GM12801 (cell line): ENCODE measurements around the gene NFIB.

Experiments
- TF ChIP-seq, protein P1 (sequence below): IDR thresholded peaks from one replicate; pipeline ENCODE4 v1.5.1; 2011; ENCODE audit warnings: control low read depth; ENCODE audit not compliant: insufficient read length; ENCODE audit errors: extremely low read depth

The NFIB gene

DNA sequence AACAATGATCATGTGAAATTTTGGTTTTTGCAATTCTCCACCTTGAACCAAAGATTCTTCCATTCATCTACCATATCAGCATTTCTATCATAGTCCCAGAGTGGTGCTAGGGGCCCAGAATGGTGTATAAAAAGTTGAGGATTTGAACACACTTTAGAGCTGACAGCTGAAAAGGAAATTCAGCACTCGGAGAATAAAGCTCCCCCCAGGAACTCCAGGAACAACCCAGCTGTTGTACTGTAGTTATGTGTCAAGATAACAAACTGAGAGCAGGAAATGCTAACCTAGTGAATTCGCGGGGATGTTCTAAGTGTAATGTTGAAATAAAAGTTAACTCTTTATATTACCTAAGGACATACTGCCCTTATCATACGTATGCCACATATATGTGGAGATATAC, 216.7 kb downstream of the NFIB start:
- TF ChIP-seq, protein P1, sequence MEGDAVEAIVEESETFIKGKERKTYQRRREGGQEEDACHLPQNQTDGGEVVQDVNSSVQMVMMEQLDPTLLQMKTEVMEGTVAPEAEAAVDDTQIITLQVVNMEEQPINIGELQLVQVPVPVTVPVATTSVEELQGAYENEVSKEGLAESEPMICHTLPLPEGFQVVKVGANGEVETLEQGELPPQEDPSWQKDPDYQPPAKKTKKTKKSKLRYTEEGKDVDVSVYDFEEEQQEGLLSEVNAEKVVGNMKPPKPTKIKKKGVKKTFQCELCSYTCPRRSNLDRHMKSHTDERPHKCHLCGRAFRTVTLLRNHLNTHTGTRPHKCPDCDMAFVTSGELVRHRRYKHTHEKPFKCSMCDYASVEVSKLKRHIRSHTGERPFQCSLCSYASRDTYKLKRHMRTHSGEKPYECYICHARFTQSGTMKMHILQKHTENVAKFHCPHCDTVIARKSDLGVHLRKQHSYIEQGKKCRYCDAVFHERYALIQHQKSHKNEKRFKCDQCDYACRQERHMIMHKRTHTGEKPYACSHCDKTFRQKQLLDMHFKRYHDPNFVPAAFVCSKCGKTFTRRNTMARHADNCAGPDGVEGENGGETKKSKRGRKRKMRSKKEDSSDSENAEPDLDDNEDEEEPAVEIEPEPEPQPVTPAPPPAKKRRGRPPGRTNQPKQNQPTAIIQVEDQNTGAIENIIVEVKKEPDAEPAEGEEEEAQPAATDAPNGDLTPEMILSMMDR, result no peak

DNA sequence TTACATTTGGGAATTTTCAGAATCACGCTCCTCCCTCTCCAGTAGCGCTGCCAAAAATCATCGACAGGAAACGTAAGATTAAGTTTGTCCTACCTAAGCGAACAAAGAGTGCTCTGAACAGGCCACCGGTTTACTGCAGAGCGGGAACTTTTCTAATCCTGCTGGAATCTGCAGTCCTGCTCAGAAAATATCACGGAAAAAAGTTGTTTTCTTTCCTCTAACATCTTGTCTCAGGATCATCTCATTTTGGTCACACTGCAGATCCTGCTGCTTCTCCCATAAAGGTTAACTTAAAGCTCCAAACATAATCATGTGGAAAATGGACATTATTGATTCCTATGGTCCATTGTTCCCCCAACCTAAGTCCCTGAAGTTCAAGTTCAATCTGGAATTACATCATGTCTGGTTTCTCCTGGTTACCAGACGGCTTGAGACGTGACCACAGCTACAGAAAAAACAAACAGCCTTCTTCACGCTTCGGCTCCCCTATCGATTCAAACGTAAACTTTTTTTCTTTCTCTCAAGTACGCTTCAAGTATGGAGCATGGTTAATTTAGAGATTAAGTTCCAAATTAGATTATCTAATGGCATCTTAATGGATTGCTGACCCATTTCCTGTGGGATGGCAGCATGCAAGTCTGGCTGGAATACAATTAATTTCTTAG, 217.6 kb downstream of the NFIB start:
- TF ChIP-seq, protein P1, result no peak

DNA sequence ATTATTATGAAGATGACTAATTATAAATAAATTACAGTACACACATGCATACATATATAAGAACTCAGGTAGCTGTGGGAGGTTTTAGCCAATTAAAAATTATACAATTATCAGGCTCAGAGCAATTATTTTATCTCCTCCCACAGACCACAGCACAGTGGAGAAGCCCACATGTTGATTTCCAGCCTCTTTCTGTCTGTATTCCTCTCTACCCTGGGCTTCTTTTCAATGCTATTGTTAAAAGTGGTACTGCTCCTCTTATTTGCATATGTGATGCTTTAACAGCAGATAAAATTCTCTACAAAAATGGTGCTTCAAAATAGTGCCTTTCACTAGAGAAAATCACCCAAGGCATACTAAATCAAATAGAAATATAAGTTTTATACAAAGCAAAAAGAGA, 218.7 kb downstream of the NFIB start:
- TF ChIP-seq, protein P1, result no peak

DNA sequence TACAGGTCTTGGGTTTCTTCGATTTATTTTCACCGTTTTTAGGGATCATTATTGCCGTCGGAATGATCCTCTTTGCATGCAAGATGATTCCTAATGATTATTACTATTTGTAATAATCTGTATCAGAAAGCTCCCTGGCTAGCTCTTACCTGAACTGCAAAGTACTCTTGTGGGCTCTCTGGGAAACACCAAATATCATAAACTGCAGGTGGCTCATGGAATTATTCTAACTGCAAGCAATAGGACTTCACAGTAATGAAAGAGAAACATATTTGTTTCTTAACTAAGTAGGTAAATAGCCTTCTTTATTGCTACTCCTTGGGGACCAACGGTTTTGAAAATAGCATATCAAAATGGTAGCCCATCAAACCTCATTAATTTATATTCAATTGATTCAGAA, 219.4 kb downstream of the NFIB start:
- TF ChIP-seq, protein P1, result no peak

DNA sequence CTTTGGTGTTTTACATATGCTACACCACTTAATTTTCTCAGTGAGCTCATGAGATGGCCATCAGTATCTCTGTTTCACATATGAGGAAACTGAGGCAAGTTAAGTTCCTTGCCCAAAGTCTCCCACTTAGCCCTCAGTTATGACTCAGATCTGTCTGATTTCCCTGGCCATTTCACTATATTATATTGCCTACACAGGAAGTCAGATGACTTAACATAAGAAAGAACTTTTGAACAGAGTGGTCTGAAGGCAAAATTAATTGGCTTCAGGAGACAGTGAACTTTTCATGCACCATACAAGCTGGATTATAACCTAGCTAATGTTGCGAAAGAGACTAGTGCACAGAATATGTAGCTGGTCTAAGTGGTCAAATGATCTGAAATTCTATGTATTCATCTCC, 221.6 kb downstream of the NFIB start:
- TF ChIP-seq, protein P1, result no peak

DNA sequence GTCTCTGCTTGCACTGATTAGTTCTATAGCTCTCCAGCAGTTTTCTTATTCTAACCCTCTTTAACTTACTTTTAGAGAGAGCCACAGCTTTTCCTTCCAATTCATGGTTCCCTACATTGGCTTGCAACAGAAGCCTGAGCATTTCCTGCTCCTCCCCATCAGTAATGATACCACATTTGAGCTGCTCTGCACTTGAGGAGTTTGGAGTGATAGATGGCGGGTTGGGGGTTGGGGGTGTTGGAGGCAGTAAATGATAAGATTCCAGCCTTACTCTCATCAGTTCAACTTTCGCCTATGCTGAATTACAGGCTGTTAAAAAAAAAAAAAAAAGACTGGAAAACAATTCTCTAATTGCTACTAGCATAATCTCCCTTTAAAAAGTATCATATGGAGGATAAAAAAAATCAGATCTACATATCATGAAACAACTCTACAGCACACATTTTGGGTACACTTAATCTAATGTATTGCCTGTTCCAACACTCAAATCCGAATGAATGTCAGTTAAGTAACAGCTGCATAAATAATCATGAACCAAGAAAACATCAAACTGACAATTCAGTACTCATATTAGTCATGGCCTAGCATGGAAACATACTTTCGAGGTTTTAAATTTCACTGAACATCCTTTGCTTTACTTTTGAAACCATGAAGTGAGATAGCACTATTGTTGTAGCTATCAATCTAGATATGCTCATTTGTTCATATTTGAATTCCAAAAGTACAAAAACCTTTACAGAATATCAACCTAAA, 224.7 kb downstream of the NFIB start:
- TF ChIP-seq, protein P1, result no peak

DNA sequence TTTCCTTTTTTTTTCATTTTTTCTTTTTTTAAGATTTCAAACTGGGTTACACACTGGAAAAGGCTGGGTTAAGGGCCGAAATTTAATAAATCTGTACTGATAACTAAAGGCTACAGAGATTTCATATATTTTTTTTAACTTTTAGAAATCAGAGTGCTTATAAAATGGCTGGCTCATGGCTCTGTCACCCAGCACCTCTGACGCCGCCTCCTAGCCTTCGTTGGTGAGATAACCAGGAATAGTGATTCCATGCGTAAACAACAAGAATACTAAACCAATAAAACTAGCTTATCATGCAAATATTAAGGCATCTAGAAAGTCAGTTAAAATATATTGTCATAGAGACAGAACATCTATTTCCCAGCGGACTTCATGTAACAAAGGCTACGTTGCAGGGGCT, 226.4 kb downstream of the NFIB start:
- TF ChIP-seq, protein P1, result no peak
